ENCODE results near the gene CHAC2.

DNA sequence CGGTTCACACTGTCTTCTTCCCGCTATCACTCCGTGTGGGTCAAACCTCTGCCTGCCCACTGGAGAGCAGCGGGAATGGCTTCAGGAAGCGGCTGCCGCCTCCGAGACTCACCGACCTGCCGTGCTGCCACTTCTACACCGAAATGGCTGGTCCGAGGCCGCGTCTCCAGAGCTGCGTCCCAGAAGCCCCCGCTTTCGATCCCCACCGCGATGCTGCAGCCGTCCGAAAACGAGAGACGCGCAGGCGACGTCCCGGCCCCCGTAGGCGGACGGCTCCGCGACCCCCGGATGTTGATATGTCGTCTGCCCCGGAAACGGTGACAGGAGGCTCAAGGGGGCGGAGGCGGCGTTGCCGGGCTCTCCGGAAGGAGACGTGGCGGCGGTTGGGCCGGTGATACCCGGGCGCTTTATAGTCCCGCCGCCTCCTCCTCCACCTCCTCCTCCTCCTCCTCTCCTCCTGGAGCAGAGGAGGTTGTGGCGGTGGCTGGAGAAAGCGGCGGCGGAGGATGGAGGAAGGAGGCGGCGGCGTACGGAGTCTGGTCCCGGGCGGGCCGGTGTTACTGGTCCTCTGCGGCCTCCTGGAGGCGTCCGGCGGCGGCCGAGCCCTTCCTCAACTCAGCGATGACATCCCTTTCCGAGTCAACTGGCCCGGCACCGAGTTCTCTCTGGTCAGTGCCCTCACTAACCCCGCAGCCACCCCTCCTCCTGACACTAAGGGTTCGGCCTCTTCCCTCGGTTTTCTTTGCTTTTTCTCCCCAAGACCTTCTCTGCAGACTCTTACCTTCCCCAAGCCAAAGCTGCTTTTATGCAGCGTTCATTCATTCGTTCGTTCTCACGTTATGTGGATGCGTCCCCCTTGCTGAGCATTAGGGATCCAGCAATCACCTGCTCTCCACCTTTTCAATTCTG is 19.4 kb downstream of the CHAC2 start, which contains the start of the genes ASB3 and ERLEC1:
- TF ChIP-seq, protein P1, sequence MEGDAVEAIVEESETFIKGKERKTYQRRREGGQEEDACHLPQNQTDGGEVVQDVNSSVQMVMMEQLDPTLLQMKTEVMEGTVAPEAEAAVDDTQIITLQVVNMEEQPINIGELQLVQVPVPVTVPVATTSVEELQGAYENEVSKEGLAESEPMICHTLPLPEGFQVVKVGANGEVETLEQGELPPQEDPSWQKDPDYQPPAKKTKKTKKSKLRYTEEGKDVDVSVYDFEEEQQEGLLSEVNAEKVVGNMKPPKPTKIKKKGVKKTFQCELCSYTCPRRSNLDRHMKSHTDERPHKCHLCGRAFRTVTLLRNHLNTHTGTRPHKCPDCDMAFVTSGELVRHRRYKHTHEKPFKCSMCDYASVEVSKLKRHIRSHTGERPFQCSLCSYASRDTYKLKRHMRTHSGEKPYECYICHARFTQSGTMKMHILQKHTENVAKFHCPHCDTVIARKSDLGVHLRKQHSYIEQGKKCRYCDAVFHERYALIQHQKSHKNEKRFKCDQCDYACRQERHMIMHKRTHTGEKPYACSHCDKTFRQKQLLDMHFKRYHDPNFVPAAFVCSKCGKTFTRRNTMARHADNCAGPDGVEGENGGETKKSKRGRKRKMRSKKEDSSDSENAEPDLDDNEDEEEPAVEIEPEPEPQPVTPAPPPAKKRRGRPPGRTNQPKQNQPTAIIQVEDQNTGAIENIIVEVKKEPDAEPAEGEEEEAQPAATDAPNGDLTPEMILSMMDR (conservative IDR thresholded peaks at IDR 0.05; ENCODE audit: low read depth in 2 of 2): no peak
- no peak for TF ChIP-seq EZH2 (IDR thresholded peaks at IDR 0.05; ENCODE audit: low read depth, unreplicated experiment)
